Trophoblast cell (in vitro differentiated cells and primary cell): ENCODE measurements around the gene NRXN3.

ENCODE experiments used
- DNase-seq, 2 donors: peaks; one replicate each; pipeline ENCODE4 v3.0.0-alpha.2; 2016
- H2AFZ ChIP-seq: 2 replicates; pipeline ENCODE4 v1.6.1; 2013; ENCODE audit warnings: low read length, moderate library complexity, mild to moderate bottlenecking; ENCODE audit not compliant: insufficient read depth, poor library complexity
- H2AK5ac ChIP-seq: 2 replicates; pipeline ENCODE4 v1.6.1; 2013; ENCODE audit warnings: mild to moderate bottlenecking, low read length
- H2BK120ac ChIP-seq: 2 replicates; pipeline ENCODE4 v1.6.1; 2013; ENCODE audit warnings: low read length, mild to moderate bottlenecking, moderate library complexity; ENCODE audit not compliant: insufficient read depth, poor library complexity
- H2BK12ac ChIP-seq: 2 replicates; pipeline ENCODE4 v1.6.1; 2013; ENCODE audit warnings: mild to moderate bottlenecking, low read length, moderate library complexity
- H2BK5ac ChIP-seq: 2 replicates; pipeline ENCODE4 v1.6.1; 2013; ENCODE audit warnings: low read length, low read depth, moderate library complexity, mild to moderate bottlenecking; ENCODE audit not compliant: poor library complexity
- H3K14ac ChIP-seq: 2 replicates; pipeline ENCODE4 v1.6.1; 2013; ENCODE audit warnings: mild to moderate bottlenecking, low read length
- H3K18ac ChIP-seq: 2 replicates; pipeline ENCODE4 v1.6.1; 2013; ENCODE audit warnings: mild to moderate bottlenecking, low read length
- H3K23ac ChIP-seq: 2 replicates; pipeline ENCODE4 v1.6.1; 2013; ENCODE audit warnings: low read length
- H3K27ac ChIP-seq: 2 replicates; pipeline ENCODE4 v1.5.1; 2013; ENCODE audit warnings: low read depth, mild to moderate bottlenecking, inconsistent platforms, low read length, moderate library complexity
- H3K27me3 ChIP-seq: 2 replicates; pipeline ENCODE4 v1.6.1; 2013; ENCODE audit warnings: inconsistent platforms, mild to moderate bottlenecking, low read length, moderate library complexity; ENCODE audit not compliant: insufficient read depth
- H3K36me3 ChIP-seq, 2 experiments: 1 replicate in 1 of 2; 2 replicates in 1 of 2; pipeline ENCODE4 v1.6.1; 2013; ENCODE audit warnings: low read length in 2 of 2, mild to moderate bottlenecking in 2 of 2, moderate library complexity in 1 of 2; ENCODE audit not compliant: insufficient read depth in 2 of 2, control insufficient read depth in 1 of 2
- H3K4ac ChIP-seq: 2 replicates; pipeline ENCODE4 v1.6.1; 2013; ENCODE audit warnings: low read depth, mild to moderate bottlenecking, low read length, moderate library complexity
- H3K4me1 ChIP-seq, 2 experiments: 1 replicate in 1 of 2; 2 replicates in 1 of 2; pipeline ENCODE4 v1.6.1; 2013; ENCODE audit warnings: low read length in 2 of 2, mild to moderate bottlenecking in 2 of 2, moderate library complexity in 1 of 2; ENCODE audit not compliant: insufficient read depth in 2 of 2, control insufficient read depth in 1 of 2
- H3K4me2 ChIP-seq: 2 replicates; pipeline ENCODE4 v1.6.1; 2013; ENCODE audit warnings: inconsistent platforms, mild to moderate bottlenecking, low read length, moderate library complexity
- H3K4me3 ChIP-seq: 2 replicates; pipeline ENCODE4 v1.5.1; 2013; ENCODE audit warnings: mild to moderate bottlenecking, low read depth, low read length, inconsistent platforms
- H3K79me1 ChIP-seq: one replicate; pipeline ENCODE4 v1.6.1; 2013; ENCODE audit warnings: low read length
- H3K79me2 ChIP-seq: 2 replicates; pipeline ENCODE4 v1.6.1; 2013; ENCODE audit warnings: low read length, mild to moderate bottlenecking; ENCODE audit not compliant: control insufficient read depth, insufficient read depth, poor library complexity
- H3K9ac ChIP-seq: 2 replicates; pipeline ENCODE4 v1.6.1; 2013; ENCODE audit warnings: mild to moderate bottlenecking, low read length
- H3K9me3 ChIP-seq: 2 replicates; pipeline ENCODE4 v1.6.1; 2013; ENCODE audit warnings: low read depth, mild to moderate bottlenecking, control low read depth, inconsistent platforms, low read length; ENCODE audit not compliant: insufficient read depth
- H4K12ac ChIP-seq: 2 replicates; pipeline ENCODE4 v1.6.1; 2013; ENCODE audit warnings: low read depth, mild to moderate bottlenecking, low read length, moderate library complexity
- H4K8ac ChIP-seq: 2 replicates; pipeline ENCODE4 v1.6.1; 2013; ENCODE audit warnings: low read depth, mild to moderate bottlenecking, low read length, moderate library complexity
- H4K91ac ChIP-seq: one replicate; pipeline ENCODE4 v1.6.1; 2013; ENCODE audit warnings: low read depth, mild to moderate bottlenecking, low read length, moderate library complexity
- WGBS: extraction: QIAGEN DNeasy Blood & Tissue Kit; methylation state at CpG from one replicate; pipeline ENCODE4 v1.1.7; 2013; ENCODE audit warnings: missing lambda C conversion rate; ENCODE audit not compliant: insufficient read length, insufficient coverage; ENCODE audit errors: extremely low coverage; 5-methylcytosine and 5-hydroxymethylcytosine counted together

Gene NRXN3

GRCh38 chr14:78488938-78489337 is 318.8 kb downstream of the NRXN3 start:
- Histone ChIP-seq H2BK120ac (no peak overlapping the region), H4K12ac (no peak overlapping the region), H4K8ac (no peak overlapping the region), H3K79me2 (no peaks in the 10 kb centered on the region), H3K4ac (no peak overlapping the region), H3K79me1 (peaks cover 6% of the 10 kb centered on the region), H4K91ac (no peak overlapping the region), H3K14ac (no peak overlapping the region), H3K27ac (no peak overlapping the region), H2AK5ac (no peak overlapping the region), H3K9me3 (no peaks in the 10 kb centered on the region), H3K4me2 (no peak overlapping the region), H3K9ac (no peak overlapping the region), H3K36me3 (no peaks in the 10 kb centered on the region), H2BK12ac (no peak overlapping the region), H3K4me1 (peaks cover 4% of the 10 kb centered on the region in 2 experiments), H3K27me3 (no peaks in the 10 kb centered on the region), H3K18ac (no peak overlapping the region), H2AFZ (no peak overlapping the region), H2BK5ac (no peak overlapping the region), H3K4me3 (no peak overlapping the region), H3K23ac (no peak overlapping the region)
- WGBS, result no CpG with 5 or more reads among the region's 4 CpGs
- no peak for DNase-seq

- H3K79me1 ChIP-seq, result peaks cover 4% of the 10 kb centered on the region
- peaks cover 2 to 4% of the 10 kb centered on the region in 2 experiments for H3K4me1 ChIP-seq
- no peak overlapping the region for H3K4me2 ChIP-seq
- no peak for DNase-seq
- no peak overlapping the region for H4K91ac ChIP-seq
- H3K27me3 ChIP-seq, result no peaks in the 10 kb centered on the region
- no peak overlapping the region for H2BK12ac ChIP-seq
- H3K18ac ChIP-seq, result no peak overlapping the region
- H2BK120ac ChIP-seq, result no peak overlapping the region
- no peak overlapping the region for H3K23ac ChIP-seq
- no peaks in the 10 kb centered on the region for H3K9me3 ChIP-seq
- no peaks in the 10 kb centered on the region for H3K36me3 ChIP-seq
- no peak overlapping the region for H2AFZ ChIP-seq
- H4K8ac ChIP-seq, result no peak overlapping the region
- no peak overlapping the region for H2AK5ac ChIP-seq
- H2BK5ac ChIP-seq, result no peak overlapping the region
- no peak overlapping the region for H3K4ac ChIP-seq
- no peak overlapping the region for H3K9ac ChIP-seq
- H3K4me3 ChIP-seq, result no peak overlapping the region
- no peaks in the 10 kb centered on the region for H3K79me2 ChIP-seq
- H4K12ac ChIP-seq, result no peak overlapping the region
- no peak overlapping the region for H3K27ac ChIP-seq
- no peak overlapping the region for H3K14ac ChIP-seq
- WGBS, result no CpG with 5 or more reads among the region's 7 CpGs
Observed at GRCh38 chr14:78491048-78491447, 320.9 kb downstream of the NRXN3 start.

GRCh38 chr14:78498062-78498595 is 328.0 kb downstream of the NRXN3 start:
- Histone ChIP-seq H3K27ac (no peak overlapping the region), H2BK120ac (no peak overlapping the region), H3K9me3 (no peaks in the 10 kb centered on the region), H3K4me2 (no peak overlapping the region), H3K14ac (no peak overlapping the region), H3K9ac (no peak overlapping the region), H3K79me1 (no peaks in the 10 kb centered on the region), H4K91ac (no peak overlapping the region), H3K36me3 (no peaks in the 10 kb centered on the region), H3K27me3 (no peaks in the 10 kb centered on the region), H2BK5ac (no peak overlapping the region), H3K4me3 (no peak overlapping the region), H4K12ac (no peak overlapping the region), H3K4me1 (no peaks in the 10 kb centered on the region), H3K79me2 (no peaks in the 10 kb centered on the region), H4K8ac (no peak overlapping the region), H3K4ac (no peak overlapping the region), H2BK12ac (no peak overlapping the region), H2AK5ac (no peak overlapping the region), H3K18ac (no peak overlapping the region), H3K23ac (no peak overlapping the region), H2AFZ (no peak overlapping the region)
- no CpG with 5 or more reads among the region's 2 CpGs for WGBS
- DNase-seq, result no peak

GRCh38 chr14:78501909-78502308 is 331.7 kb downstream of the NRXN3 start:
- no peak overlapping the region for H3K4me2 ChIP-seq
- no CpG with 5 or more reads among the region's 4 CpGs for WGBS

More at GRCh38 chr14:78501909-78502308, 331.7 kb downstream of the NRXN3 start:
- Histone ChIP-seq H2BK120ac (no peak overlapping the region), H3K4me1 (no peaks in the 10 kb centered on the region), H3K23ac (no peak overlapping the region), H4K12ac (no peak overlapping the region), H3K27ac (no peak overlapping the region), H3K9me3 (peaks cover 2% of the 10 kb centered on the region), H3K79me2 (no peaks in the 10 kb centered on the region), H2AFZ (no peak overlapping the region), H3K4me3 (no peak overlapping the region), H4K91ac (no peak overlapping the region), H3K79me1 (no peaks in the 10 kb centered on the region), H3K14ac (no peak overlapping the region), H4K8ac (no peak overlapping the region), H3K9ac (no peak overlapping the region), H2BK12ac (no peak overlapping the region), H3K36me3 (no peaks in the 10 kb centered on the region), H3K4ac (no peak overlapping the region), H2AK5ac (no peak overlapping the region), H3K27me3 (no peaks in the 10 kb centered on the region), H2BK5ac (no peak overlapping the region), H3K18ac (no peak overlapping the region)
- DNase-seq, result no peak
